ENCODE results near the gene PAFAH1B1.
A peak's percentile ranks its signal among the peaks of the same experiment; 100 is the strongest.
"Not testable (repeated sequence)": the region's sequence is repeated elsewhere in the genome, so short reads cannot be mapped to it uniquely, and the experiment has no call there.

The PAFAH1B1 gene

DNA sequence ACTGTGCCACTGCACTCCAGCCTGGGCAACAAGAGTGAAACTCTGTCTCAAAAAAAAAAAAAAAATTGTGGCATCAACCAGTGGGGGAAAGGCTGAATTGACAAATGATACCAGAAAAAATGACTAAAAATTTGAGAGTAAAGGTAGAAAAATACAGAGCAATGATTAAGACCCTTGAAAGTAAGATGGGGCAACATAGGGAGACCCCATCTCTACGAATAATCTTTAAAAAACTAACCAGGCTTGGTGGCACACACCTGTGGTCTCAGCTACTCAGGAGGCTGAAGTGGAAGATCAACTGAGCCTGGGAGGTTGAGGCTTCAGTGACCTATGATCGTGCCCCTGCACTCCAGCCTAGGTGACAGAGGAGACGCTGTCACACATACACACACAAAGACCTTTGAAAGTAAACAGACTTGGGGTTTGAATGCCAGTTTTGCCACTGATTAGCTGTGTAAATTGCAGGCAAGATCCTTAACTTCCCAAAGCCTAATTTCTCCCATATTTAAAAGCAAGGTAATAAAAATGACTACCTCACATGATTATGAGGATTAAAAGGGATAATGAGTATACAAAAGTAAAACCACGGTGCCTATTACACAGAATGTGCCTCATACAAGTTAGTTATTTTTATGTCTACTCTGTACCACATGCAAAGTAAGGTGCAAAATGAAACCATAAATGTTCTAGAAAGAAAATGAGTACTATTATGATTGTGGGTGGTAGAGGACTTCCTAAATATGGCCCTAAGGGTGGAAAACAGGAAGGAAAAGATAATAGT is 21.7 kb upstream of the PAFAH1B1 start:
- H3K4me1 ChIP-seq (ENCODE audit: insufficient read depth, low read length) = no peaks in the 10 kb centered on the region
- H3K9me3 ChIP-seq (ENCODE audit: control insufficient read depth, insufficient read depth, low read length) = no peaks in the 10 kb centered on the region
- no peaks in the 10 kb centered on the region for H3K36me3 ChIP-seq (ENCODE audit: insufficient read depth, low read length)
- no peak overlapping the region for H3K9ac ChIP-seq (ENCODE audit: low read depth, low read length)

DNA sequence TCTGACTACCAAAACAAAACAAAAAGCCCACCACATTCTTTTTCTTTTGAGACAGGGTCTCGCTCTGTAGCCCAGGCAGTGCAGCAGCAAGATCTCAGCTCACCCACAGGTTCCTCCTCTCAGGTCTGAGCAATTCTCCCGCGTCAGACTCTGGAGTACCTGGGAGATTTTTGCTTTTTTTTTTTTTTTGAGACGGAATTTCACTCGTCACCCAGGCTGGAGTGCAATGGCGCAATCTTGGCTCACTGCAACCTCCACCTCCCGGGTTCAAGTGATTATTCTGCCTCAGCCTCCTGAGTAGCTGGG is 21.2 kb upstream of the PAFAH1B1 start:
- not testable (repeated sequence) for H3K36me3 ChIP-seq (ENCODE audit: insufficient read depth, low read length); H3K4me1 ChIP-seq (ENCODE audit: insufficient read depth, low read length); H3K9ac ChIP-seq (ENCODE audit: low read depth, low read length); H3K9me3 ChIP-seq (ENCODE audit: control insufficient read depth, insufficient read depth, low read length)

DNA sequence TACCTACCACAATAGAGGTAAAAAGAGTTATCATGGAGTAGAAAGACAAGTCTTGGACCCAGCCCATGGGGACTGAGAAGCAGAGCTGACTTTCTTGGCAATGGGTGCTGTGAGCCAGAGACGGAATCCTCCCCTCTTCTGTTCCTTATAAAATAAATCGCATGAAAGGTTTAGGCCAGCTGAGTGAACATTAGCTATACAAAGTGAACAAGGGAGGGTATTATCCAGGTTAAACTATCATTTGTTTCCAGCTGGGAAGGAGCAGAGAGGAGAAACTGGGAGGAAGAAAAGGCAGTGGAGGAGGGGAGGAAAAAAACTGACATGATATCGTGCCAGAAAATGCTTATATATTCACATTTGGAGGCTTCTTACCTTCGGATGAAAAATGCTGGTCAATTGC is 13.3 kb upstream of the PAFAH1B1 start:
- Histone ChIP-seq H3K36me3 (ENCODE audit: insufficient read depth, low read length) (no peaks in the 10 kb centered on the region), H3K9me3 (ENCODE audit: control insufficient read depth, insufficient read depth, low read length) (no peaks in the 10 kb centered on the region), H3K4me1 (ENCODE audit: insufficient read depth, low read length) (peaks cover 13% of the 10 kb centered on the region), H3K9ac (ENCODE audit: low read depth, low read length) (no peak overlapping the region)

DNA sequence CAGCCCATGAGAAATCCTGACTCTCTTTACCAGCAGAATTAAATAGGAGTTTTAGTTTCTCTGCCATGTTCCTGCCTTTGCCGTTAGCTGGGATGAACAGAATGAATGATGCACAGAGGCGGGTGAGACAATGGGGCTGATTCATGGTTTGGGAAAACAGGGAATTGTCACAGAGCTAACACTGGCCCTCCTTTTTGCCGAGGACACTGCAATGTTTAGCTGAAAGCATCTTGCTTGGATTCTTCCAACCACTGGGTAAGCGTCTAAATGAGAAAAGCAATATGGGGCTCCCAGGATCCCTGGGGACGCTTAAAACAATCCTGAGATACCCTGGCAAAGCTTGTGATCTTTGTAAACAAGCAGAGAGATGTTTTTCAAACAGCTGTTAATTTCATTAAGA is 12.8 kb upstream of the PAFAH1B1 start:
- H3K4me1 ChIP-seq (ENCODE audit: insufficient read depth, low read length) = peaks cover 13% of the 10 kb centered on the region
- H3K9ac ChIP-seq (ENCODE audit: low read depth, low read length) = no peak overlapping the region
- H3K36me3 ChIP-seq (ENCODE audit: insufficient read depth, low read length) = no peaks in the 10 kb centered on the region
- no peaks in the 10 kb centered on the region for H3K9me3 ChIP-seq (ENCODE audit: control insufficient read depth, insufficient read depth, low read length)

DNA sequence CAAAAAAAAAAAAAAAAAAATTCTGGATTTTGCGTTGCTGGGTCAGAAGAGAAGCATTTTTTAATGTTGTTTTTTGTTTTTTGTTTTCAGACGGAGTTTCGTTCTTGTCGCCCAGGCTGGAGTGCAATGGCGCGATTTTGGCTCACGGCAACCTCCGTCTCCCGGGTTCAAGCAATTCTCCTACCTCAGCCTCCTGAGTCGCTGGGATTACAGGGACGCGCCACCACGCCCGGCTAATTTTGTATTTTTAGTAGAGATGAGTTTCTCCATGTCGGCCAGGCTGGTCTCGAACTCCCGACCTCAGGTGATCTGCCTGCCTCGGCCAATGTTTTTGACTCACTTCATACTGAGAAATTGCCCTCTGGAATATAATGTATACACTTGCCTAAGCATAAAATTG is 11.0 kb upstream of the PAFAH1B1 start:
- H3K36me3 ChIP-seq (ENCODE audit: insufficient read depth, low read length) = no peaks in the 10 kb centered on the region
- no peak overlapping the region for H3K9ac ChIP-seq (ENCODE audit: low read depth, low read length)
- peaks cover 13% of the 10 kb centered on the region for H3K4me1 ChIP-seq (ENCODE audit: insufficient read depth, low read length)
- H3K9me3 ChIP-seq (ENCODE audit: control insufficient read depth, insufficient read depth, low read length) = no peaks in the 10 kb centered on the region

DNA sequence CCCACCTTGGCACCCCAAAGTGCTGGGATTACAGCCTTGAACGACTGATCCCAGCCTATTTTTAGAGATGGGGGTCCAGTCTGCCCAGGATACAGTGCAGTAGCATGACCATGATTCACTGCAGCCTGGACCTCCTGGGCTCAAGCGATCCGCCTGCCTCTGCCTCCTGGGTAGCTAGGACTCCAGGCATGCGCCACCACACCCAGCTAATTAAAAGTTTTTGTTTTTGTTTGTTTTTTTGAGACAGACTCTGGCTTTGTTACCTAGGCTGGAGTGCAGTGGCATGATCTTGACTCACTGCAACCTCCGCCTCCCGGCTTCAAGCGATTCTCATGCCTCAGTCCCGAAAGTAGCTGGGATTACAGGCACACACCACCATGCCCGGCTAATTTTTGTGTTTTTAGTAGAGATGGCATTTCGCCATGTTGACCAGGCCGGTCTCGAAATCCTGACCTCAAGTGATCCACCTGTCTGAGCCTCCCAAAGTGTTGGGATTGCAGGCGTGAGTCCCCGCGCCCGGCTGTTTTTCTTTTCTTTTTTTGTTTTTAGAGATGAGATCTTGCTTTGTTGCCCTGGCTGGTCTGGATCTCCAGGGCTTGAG is 2.3 kb upstream of the PAFAH1B1 start:
- Histone ChIP-seq H3K36me3 (ENCODE audit: insufficient read depth, low read length) (no peaks in the 10 kb centered on the region), H3K9ac (ENCODE audit: low read depth, low read length) (no peak overlapping the region), H3K4me1 (ENCODE audit: insufficient read depth, low read length) (no peaks in the 10 kb centered on the region), H3K9me3 (ENCODE audit: control insufficient read depth, insufficient read depth, low read length) (no peaks in the 10 kb centered on the region)

DNA sequence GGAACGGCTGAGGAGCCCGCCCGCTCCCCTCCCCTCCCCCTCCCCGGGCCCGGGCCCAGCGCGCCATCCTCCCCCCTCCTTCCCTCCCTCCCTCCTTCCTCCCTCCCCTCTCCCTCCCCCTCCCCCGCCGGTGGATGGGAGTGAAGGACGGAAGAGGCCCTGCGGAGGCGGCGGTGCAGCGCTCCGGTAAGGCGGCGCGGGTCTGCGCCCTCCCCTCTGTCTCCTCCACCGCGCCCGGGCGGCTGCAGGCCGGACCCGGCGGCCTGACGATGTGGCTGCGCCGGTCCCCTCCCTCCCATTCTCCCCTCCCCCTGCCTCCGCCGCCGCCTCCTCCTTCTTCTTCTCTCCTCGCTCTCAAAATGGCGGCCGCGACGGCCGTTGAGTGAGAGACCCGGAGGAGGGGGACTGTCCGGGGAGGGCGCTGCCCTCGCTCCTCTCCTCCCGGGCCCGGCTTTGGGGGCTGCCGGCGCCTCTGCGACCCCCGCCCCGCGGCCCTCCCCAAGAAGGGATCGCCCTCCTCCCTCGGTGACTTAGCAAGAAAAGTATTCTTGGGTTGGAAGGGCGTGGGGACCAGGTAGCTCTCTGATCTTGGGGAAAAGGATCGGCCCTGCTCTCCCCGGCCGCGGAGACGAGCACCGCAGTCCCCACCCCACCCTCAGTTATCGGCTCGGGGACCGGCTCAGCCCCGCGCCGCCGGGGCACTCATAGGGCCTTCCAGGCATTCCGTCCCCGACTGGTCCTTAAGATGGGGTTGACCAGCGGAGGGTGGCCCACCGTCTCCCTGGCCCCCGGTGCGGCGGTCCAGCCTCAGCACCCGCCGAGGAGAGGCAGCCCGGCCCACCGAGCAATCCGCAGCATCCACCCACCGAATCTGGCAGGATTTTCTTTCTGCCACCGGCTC is 617 bp downstream of the PAFAH1B1 start:
- Histone ChIP-seq H3K36me3 (ENCODE audit: insufficient read depth, low read length) (no peaks in the 10 kb centered on the region), H3K9ac (ENCODE audit: low read depth, low read length) (peak overlapping the region; percentile 92), H3K4me1 (ENCODE audit: insufficient read depth, low read length) (no peaks in the 10 kb centered on the region), H3K9me3 (ENCODE audit: control insufficient read depth, insufficient read depth, low read length) (no peaks in the 10 kb centered on the region)

DNA sequence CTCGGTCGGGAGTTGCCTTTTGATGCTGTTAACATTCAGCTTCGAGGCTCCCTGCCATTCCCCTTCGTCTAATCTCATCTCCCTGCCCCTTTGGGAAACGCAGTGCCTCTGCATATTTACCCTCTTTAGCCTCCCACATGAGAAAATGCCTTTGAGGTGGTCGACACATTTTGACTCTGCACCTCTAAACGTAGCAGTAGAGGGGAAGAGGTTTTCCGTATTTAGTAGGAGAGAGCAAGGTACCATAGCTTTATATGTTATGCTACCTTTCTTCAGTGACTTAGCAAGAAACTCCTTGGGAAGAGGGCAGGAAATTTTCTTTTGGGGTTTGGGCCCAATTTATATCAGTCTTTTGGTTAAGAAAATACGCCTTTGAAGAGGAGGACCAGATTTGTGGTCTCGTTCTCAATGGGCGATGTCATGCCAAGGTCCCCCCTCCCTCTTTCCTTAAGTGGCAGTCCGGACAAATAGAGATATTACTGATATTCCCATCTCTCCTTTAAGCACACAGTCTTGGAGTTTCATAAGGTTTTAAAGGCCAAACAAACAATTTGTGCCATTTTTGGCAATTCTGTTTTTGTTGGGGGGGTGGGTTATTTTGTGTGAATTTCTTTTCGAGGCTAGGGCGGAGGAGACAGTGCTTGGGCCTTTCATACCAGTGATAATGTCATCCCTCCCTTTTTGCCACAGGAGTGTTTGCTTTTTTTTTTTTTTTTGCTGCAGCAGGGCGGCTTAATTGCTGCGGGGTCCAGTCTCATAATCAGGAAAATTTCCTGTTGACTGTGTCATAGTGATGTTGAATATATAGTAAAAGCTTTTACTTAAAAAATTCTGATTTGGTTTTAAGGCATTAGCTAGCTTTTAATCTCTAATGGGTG is 1.5 kb downstream of the PAFAH1B1 start:
- H3K36me3 ChIP-seq (ENCODE audit: insufficient read depth, low read length) = no peaks in the 10 kb centered on the region
- H3K4me1 ChIP-seq (ENCODE audit: insufficient read depth, low read length) = no peaks in the 10 kb centered on the region
- peak overlapping the region; percentile 90 for H3K9ac ChIP-seq (ENCODE audit: low read depth, low read length)
- H3K9me3 ChIP-seq (ENCODE audit: control insufficient read depth, insufficient read depth, low read length) = no peaks in the 10 kb centered on the region

DNA sequence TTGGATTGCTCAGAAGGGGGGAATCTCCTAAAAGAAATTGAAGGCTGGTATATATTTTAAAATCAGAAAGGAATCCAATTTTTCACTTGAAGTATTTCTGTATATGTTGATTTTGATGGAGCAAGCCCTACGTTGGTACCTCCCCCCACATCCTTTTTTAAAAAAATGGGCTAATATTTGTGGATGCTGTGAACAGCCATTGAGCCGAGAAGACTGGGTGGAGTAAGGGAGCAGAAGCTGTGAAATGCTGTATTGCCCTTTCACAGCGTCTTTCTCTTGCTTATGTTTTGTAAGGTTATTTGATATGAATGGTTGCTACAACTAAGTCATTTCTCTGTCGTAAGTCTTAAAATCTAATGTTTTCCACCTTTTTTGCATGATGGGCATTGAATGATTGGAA is 2.3 kb downstream of the PAFAH1B1 start:
- Histone ChIP-seq H3K9ac (ENCODE audit: low read depth, low read length) (peak overlapping the region; percentile 90), H3K9me3 (ENCODE audit: control insufficient read depth, insufficient read depth, low read length) (no peaks in the 10 kb centered on the region), H3K36me3 (ENCODE audit: insufficient read depth, low read length) (no peaks in the 10 kb centered on the region)

DNA sequence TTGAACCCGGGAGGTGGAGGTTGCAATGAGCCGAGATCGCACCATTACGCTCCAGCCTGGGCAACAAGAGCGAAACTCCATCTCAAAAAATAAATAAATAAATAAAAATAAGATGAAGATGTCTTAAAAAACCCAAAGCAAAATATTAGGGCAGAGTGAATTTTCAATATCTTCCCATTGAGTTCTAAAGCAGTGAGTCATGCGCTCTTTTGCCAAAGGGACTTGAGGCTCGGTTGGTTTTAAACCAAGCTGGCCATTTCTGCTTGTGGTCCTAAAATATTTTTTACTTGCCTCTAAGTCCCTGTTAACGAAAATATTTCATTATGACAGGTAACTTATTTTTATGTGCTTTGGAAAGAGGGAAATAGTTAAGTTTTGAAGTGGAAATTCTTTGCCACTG is 4.7 kb downstream of the PAFAH1B1 start:
- H3K4me1 ChIP-seq (ENCODE audit: insufficient read depth, low read length) = no peaks in the 10 kb centered on the region; the same call in 1 of the 2 replicates

More for the DNA sequence above, 2.3 kb downstream of the PAFAH1B1 start:
- H3K4me1 ChIP-seq (ENCODE audit: insufficient read depth, low read length) = no peaks in the 10 kb centered on the region

DNA sequence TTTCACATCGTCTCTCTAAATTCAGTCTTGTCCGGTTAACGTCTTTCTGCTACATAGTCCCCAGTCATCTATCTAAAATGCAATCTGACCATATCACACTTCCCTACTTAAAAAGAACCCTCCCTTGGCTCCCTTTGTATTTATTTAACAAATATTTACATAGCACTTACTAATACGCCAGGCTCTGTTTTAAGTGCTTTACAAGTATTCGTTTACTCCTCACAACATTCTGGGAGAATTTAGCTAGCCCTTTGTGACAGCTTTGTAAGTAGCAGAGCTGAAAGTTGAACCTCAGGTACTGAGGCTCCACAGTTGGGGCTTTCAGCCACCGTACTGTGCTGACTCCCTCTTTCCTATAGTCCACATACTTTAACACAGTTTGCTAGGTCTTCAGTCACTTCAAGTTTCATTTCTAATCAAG is 9.2 kb downstream of the PAFAH1B1 start:
- Histone ChIP-seq H3K9me3 (ENCODE audit: control insufficient read depth, insufficient read depth, low read length) (no peaks in the 10 kb centered on the region), H3K4me1 (ENCODE audit: insufficient read depth, low read length) (no peaks in the 10 kb centered on the region; the same call in none of the 2 replicates), H3K36me3 (ENCODE audit: insufficient read depth, low read length) (no peaks in the 10 kb centered on the region; the same call in 1 of the 2 replicates), H3K9ac (ENCODE audit: low read depth, low read length) (no peak overlapping the region)

More for the DNA sequence above, 4.7 kb downstream of the PAFAH1B1 start:
- Histone ChIP-seq H3K9me3 (ENCODE audit: control insufficient read depth, insufficient read depth, low read length) (no peaks in the 10 kb centered on the region), H3K36me3 (ENCODE audit: insufficient read depth, low read length) (no peaks in the 10 kb centered on the region), H3K9ac (ENCODE audit: low read depth, low read length) (no peak overlapping the region)

DNA sequence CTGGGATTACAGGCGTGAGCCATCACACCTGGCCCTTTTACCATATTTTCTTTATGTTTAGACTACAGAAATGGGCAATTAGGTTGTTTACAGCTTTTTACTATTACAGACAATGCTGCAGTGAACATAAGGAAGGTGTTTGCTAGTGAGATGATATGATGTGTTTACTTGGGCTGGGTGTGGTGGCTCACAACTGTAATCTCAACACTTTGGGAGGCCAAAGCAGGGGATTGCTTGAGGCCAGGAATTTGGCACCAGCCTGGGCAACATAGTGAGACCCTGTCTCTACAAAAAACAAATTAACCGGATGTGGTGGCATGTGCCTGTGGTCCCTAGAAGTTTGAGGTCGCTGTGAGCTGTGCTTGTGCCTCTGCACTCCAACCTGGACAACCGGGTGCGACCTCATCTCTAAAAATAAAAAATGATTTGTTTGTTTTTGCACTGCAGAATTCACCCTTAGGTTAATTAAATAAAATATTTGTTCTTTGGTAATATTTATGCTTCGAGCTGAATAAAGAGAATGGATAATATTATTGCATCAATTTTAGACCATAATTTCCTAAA is 15.0 kb downstream of the PAFAH1B1 start:
- H3K9me3 ChIP-seq (ENCODE audit: control insufficient read depth, insufficient read depth, low read length) = no peaks in the 10 kb centered on the region
- peaks cover 3% of the 10 kb centered on the region for H3K4me1 ChIP-seq (ENCODE audit: insufficient read depth, low read length)
- H3K9ac ChIP-seq (ENCODE audit: low read depth, low read length) = no peak overlapping the region
- no peaks in the 10 kb centered on the region; the same call in 1 of the 2 replicates for H3K36me3 ChIP-seq (ENCODE audit: insufficient read depth, low read length)

DNA sequence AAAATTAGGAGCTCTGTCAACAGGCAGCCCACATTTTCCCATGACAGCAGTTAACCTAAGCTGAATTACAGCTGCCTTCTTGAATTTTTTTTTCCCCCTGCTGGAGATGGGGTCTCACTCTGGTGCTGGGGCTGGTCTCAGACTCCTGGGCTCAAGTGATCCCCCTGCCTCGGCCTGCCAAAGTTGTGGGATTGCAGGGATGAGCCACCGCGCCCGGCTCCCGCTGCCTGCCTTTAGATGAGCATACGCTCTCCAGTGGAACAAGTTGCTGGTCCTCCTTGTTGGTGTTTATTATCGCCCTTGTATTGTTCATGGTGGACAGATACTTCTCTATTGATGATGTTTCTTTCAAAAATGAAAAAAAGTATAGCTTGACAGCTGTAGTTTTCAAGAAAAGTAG is 15.6 kb downstream of the PAFAH1B1 start:
- Histone ChIP-seq H3K9me3 (ENCODE audit: control insufficient read depth, insufficient read depth, low read length) (no peaks in the 10 kb centered on the region), H3K4me1 (ENCODE audit: insufficient read depth, low read length) (peaks cover 3% of the 10 kb centered on the region), H3K36me3 (ENCODE audit: insufficient read depth, low read length) (no peaks in the 10 kb centered on the region), H3K9ac (ENCODE audit: low read depth, low read length) (no peak overlapping the region)

Data from ES-I3 (cell line).